K562 (cell line): ENCODE results near the gene RBM12. TPM values are rescaled to one million over a fixed set of nuclear protein-coding genes. Genes with fewer than 3 reads are reported as not detected.

Experiments
- AFF1 ChIP-seq, 2 experiments: fragments of 450-650 bp; IDR thresholded peaks; 2 replicates each; pipeline ENCODE4 v1.6.1; 2018; ENCODE audit warnings: mild to moderate bottlenecking in 2 of 2, low read depth in 1 of 2; ENCODE audit not compliant: partially characterized antibody in 2 of 2
- PHB ChIP-seq: fragments of 250-450 bp; sonication (Bioruptor Pico); IDR thresholded peaks from 2 replicates; pipeline ENCODE4 v1.5.0; 2021
- PPARD ChIP-seq: fragments of 250-450 bp; sonication (Bioruptor Pico); IDR thresholded peaks from 2 replicates; pipeline ENCODE4 v1.8.0; 2022; ENCODE audit warnings: inconsistent platforms, mild to moderate bottlenecking, moderate library complexity
- TAF9B ChIP-seq: fragments of 450-650 bp; IDR thresholded peaks from 2 replicates; pipeline ENCODE4 v1.6.1; 2018; ENCODE audit warnings: mild to moderate bottlenecking; ENCODE audit not compliant: partially characterized antibody
- XRCC5 ChIP-seq: fragments of 200-400 bp; formaldehyde crosslinking; IDR thresholded peaks from 2 replicates; pipeline ENCODE4 v1.6.1; 2017; ENCODE audit warnings: low read depth, mild to moderate bottlenecking, low read length
- ZNF124 ChIP-seq: sonication (generic); formaldehyde crosslinking; IDR thresholded peaks from 2 replicates; pipeline ENCODE4 v1.8.1; 2022; ENCODE audit warnings: missing genetic modification reagents
- ZNF134 ChIP-seq: fragments of 250-450 bp; sonication (Bioruptor Pico); conservative IDR thresholded peaks from 2 replicates; pipeline ENCODE4 v1.4.0; 2020
- ZNF436 ChIP-seq: fragments of 250-450, 450-650 bp; sonication (Bioruptor Pico); formaldehyde crosslinking; IDR thresholded peaks from 2 replicates; pipeline ENCODE4 v1.7.0; 2020; ENCODE audit warnings: mild to moderate bottlenecking
- ZSCAN32 ChIP-seq: fragments of 450-650 bp; formaldehyde crosslinking; IDR thresholded peaks from 2 replicates; pipeline ENCODE4 v1.4.0; 2020; ENCODE audit warnings: mild to moderate bottlenecking, moderate library complexity
- polyA plus RNA-seq, 8 experiments: library from polyadenylated mRNA; depleted of rRNA in 4 of 8; stranded (reverse) in 5 of 8; unstranded in 3 of 8; fragments of >200 nt; fragmentation: Nextera tagmentation in 2 of 8; fragmentation: Illumina TruSeq in 1 of 8; extraction: Ambion mirVana in 2 of 8; extraction: Trizol in 1 of 8; gene quantifications; 2 replicates each; pipeline versions ENCODE4 v1.2.1 to v1.2.3, GENCODE V29; 2011 to 2014; ENCODE audit warnings: inconsistent platforms in 1 of 8, missing spikeins in 1 of 8
- total RNA-seq, 7 experiments: library from RNA; depleted of rRNA in 6 of 7; stranded (reverse); fragments of >200 nt in 6 of 7; fragmentation: Illumina TruSeq in 2 of 7; extraction: Trizol in 2 of 7; gene quantifications; 2 replicates each; pipeline versions ENCODE4 v1.2.1 to v1.2.3, GENCODE V29; 2011 to 2021; ENCODE audit warnings: low replicate concordance in 1 of 7
- TF ChIP-seq, protein P1 (sequence below), 2 experiments: fragments of 450-650 bp in 1 of 2; sonication (generic) in 1 of 2; formaldehyde crosslinking in 1 of 2; IDR thresholded peaks; 2 replicates each; pipeline versions ENCODE4 v1.7.1 to v1.9.0; 2016 to 2022; ENCODE audit warnings: inconsistent platforms in 1 of 2, mild to moderate bottlenecking in 1 of 2, missing genetic modification reagents in 1 of 2
- TF ChIP-seq, protein P2 (sequence below): fragments of 450-650 bp; IDR thresholded peaks from 2 replicates; pipeline ENCODE4 v1.6.1; 2017; ENCODE audit warnings: antibody characterized with exemption

The RBM12 gene
- total and polyA plus RNA-seq, 9 of the 15 experiments (the other 6 are each of a cell fraction or from before 2014, with no cell fraction given): 5.0 to 162 (median 73.3) TPM

DNA sequence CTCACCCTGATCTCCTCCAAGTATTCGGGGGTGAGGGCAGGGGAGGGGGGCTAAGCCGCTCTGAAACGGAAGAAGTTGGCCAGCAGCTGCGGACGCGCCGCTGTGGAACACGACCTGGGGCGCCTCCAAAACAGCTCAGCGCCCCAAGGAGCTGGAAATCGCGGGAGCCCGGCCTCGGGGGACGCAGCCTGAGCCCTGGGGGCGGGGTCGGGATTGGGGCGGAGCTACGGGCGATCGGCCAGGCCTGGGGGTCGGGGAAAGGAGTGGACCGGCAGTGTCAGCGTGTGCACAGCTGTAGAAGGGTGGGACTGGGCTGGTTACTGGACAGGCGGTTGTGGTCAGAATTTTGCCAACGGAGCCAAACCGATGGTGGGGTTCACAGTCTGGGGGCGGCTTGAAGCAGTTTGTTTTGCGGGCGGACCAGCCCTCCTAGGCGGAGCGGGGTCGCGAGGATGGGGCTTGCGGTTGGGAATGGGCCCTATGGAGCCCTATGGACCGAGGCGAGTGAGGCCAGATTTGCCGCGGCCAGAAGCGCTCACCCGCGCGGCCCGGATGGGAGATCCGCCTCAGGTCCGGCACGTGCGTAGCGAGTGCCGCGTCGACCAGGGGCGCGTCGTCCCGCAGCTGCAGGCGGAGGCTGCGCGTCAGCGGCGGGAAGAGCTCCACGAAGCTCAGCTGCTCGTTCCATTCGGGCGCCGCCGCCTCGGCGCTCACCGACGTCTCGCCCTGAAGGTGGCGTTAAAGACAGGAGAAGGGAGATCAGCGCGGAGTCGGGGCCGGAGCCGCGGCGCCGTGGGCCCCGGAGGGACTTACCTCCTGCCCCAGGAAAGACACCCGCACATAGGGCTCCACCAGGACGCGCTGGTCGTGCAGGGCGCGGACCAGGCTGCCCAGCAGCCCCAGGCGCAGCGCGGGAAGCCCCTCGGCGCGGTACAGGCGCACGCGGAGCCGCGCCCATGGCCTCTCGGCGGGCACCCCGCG, 63.4 kb downstream of the RBM12 start (continued):
- TF ChIP-seq ZNF124 (CRISPR knock-in tag): no peak
- TF ChIP-seq PPARD: no peak
- TF ChIP-seq XRCC5: no peak
- TF ChIP-seq AFF1 (IDR thresholded peaks at IDR 0.05; ENCODE audit: low read depth in 1 of 2, partially characterized antibody in 2 of 2): no peak
- TF ChIP-seq, protein P1, sequence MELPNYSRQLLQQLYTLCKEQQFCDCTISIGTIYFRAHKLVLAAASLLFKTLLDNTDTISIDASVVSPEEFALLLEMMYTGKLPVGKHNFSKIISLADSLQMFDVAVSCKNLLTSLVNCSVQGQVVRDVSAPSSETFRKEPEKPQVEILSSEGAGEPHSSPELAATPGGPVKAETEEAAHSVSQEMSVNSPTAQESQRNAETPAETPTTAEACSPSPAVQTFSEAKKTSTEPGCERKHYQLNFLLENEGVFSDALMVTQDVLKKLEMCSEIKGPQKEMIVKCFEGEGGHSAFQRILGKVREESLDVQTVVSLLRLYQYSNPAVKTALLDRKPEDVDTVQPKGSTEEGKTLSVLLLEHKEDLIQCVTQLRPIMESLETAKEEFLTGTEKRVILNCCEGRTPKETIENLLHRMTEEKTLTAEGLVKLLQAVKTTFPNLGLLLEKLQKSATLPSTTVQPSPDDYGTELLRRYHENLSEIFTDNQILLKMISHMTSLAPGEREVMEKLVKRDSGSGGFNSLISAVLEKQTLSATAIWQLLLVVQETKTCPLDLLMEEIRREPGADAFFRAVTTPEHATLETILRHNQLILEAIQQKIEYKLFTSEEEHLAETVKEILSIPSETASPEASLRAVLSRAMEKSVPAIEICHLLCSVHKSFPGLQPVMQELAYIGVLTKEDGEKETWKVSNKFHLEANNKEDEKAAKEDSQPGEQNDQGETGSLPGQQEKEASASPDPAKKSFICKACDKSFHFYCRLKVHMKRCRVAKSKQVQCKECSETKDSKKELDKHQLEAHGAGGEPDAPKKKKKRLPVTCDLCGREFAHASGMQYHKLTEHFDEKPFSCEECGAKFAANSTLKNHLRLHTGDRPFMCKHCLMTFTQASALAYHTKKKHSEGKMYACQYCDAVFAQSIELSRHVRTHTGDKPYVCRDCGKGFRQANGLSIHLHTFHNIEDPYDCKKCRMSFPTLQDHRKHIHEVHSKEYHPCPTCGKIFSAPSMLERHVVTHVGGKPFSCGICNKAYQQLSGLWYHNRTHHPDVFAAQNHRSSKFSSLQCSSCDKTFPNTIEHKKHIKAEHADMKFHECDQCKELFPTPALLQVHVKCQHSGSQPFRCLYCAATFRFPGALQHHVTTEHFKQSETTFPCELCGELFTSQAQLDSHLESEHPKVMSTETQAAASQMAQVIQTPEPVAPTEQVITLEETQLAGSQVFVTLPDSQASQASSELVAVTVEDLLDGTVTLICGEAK (IDR thresholded peaks at IDR 0.05): no peak; the same call in 1 of the 2 replicates
- TF ChIP-seq, protein P1 (CRISPR knock-in tag; IDR thresholded peaks at IDR 0.05): peak; percentile 71; the same call in 1 of the 2 replicates
- TF ChIP-seq ZSCAN32: no peak
- TF ChIP-seq, protein P2, sequence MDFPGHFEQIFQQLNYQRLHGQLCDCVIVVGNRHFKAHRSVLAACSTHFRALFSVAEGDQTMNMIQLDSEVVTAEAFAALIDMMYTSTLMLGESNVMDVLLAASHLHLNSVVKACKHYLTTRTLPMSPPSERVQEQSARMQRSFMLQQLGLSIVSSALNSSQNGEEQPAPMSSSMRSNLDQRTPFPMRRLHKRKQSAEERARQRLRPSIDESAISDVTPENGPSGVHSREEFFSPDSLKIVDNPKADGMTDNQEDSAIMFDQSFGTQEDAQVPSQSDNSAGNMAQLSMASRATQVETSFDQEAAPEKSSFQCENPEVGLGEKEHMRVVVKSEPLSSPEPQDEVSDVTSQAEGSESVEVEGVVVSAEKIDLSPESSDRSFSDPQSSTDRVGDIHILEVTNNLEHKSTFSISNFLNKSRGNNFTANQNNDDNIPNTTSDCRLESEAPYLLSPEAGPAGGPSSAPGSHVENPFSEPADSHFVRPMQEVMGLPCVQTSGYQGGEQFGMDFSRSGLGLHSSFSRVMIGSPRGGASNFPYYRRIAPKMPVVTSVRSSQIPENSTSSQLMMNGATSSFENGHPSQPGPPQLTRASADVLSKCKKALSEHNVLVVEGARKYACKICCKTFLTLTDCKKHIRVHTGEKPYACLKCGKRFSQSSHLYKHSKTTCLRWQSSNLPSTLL: no peak
- no peak for TF ChIP-seq TAF9B
- no peak for TF ChIP-seq ZNF436 (CRISPR knock-in tag)
- TF ChIP-seq PHB (CRISPR knock-in tag): no peak
- TF ChIP-seq ZNF134 (CRISPR knock-in tag): no peak
